Endothelial cell of umbilical vein (primary cell): ENCODE data around the gene PPP1CB. TPM values are rescaled to one million over a fixed set of nuclear protein-coding genes. Genes with fewer than 3 reads are reported as not detected.
A peak's percentile ranks its signal among the peaks of the same experiment; 100 is the strongest.
"Not testable (repeated sequence)": the region's sequence is repeated elsewhere in the genome, so short reads cannot be mapped to it uniquely, and the experiment has no call there.

ENCODE experiments used
- BruUV-seq: library from RNA; stranded (reverse); fragments of 400-500 nt; replicated peaks from 2 replicates; lab custom pipeline; 2021; lab: Mats Ljungman, UMichigan
- CTCF ChIA-PET: fragments of 300-600, 350-600 bp; sonication (Branson Sonifier 250); formaldehyde crosslinking; loops from one replicate; lab custom pipeline; 2021; ENCODE audit warnings: antibody characterized with exemption, inconsistent platforms; lab: Charles Lee
- POLR2A ChIA-PET: fragments of 300-600, 350-600 bp; sonication (Branson Sonifier 250); formaldehyde crosslinking; loops from one replicate; lab custom pipeline; 2021; ENCODE audit warnings: antibody characterized with exemption, inconsistent platforms; lab: Charles Lee
- DNase-seq: peaks from one replicate; pipeline ENCODE4 v3.0.0-alpha.2; 2011; ENCODE audit warnings: low read depth, low spot score
- FAIRE-seq: peaks from 2 replicates; lab custom pipeline; 2011; peaks lifted over from hg19 to GRCh38; lab: Jason Lieb, UNC
- H2AFZ ChIP-seq: 2 replicates; pipeline ENCODE4 v1.6.0; 2012; ENCODE audit warnings: low read depth, low read length, control low read depth, inconsistent platforms
- H3K27ac ChIP-seq: 2 replicates; pipeline ENCODE4 v1.5.1; 2011; ENCODE audit warnings: low read depth, mild to moderate bottlenecking, control low read depth, low read length, moderate library complexity; ENCODE audit not compliant: insufficient read depth
- H3K27me3 ChIP-seq, 2 experiments: 2 replicates each; pipeline versions ENCODE4 v1.6.0 to v1.6.1; 2011; ENCODE audit warnings: low read length in 2 of 2, mixed read lengths in 1 of 2; ENCODE audit not compliant: control insufficient read depth in 2 of 2, insufficient read depth in 2 of 2
- H3K36me3 ChIP-seq, 2 experiments: 2 replicates in 1 of 2; 3 replicates in 1 of 2; pipeline ENCODE4 v1.5.1; 2011; ENCODE audit warnings: low read length in 2 of 2, mild to moderate bottlenecking in 1 of 2, moderate library complexity in 1 of 2; ENCODE audit not compliant: control insufficient read depth in 2 of 2, insufficient read depth in 2 of 2; ENCODE audit errors: extremely low read depth in 1 of 2
- H3K4me1 ChIP-seq: 3 replicates; pipeline ENCODE4 v1.5.1; 2011; ENCODE audit warnings: mild to moderate bottlenecking, low read length; ENCODE audit not compliant: control insufficient read depth, insufficient read depth; ENCODE audit errors: extremely low read depth
- H3K4me2 ChIP-seq: 2 replicates; pipeline ENCODE4 v1.6.1; 2011; ENCODE audit warnings: low read length, control low read depth, mixed read lengths; ENCODE audit not compliant: insufficient read depth
- H3K4me3 ChIP-seq, 3 experiments: fragments of 200-600 bp in 1 of 3; sonication (generic), shearing (Covaris generic) in 1 of 3; replicated peaks in 1 of 3; 2 replicates each; pipeline ENCODE4 v1.5.1; 2011 to 2016; ENCODE audit warnings: control low read depth in 3 of 3, low read length in 3 of 3, mild to moderate bottlenecking in 2 of 3, inconsistent platforms in 1 of 3, low read depth in 1 of 3, moderate library complexity in 1 of 3; ENCODE audit not compliant: insufficient read depth in 1 of 3
- H3K79me2 ChIP-seq: 2 replicates; pipeline ENCODE4 v1.6.0; 2012; ENCODE audit warnings: low read length, inconsistent platforms; ENCODE audit not compliant: control insufficient read depth, insufficient read depth
- H3K9ac ChIP-seq: replicated peaks from 2 replicates; pipeline ENCODE3; 2011; ENCODE audit warnings: low read length, control low read depth; ENCODE audit not compliant: insufficient read depth; ENCODE audit errors: extremely low read depth
- H3K9me1 ChIP-seq: replicated peaks from 3 replicates; pipeline ENCODE4 v1.6.0; 2011; ENCODE audit warnings: mild to moderate bottlenecking, low read length; ENCODE audit not compliant: control insufficient read depth, insufficient read depth; ENCODE audit errors: extremely low read depth
- H3K9me3 ChIP-seq: replicated peaks from 2 replicates; pipeline ENCODE4 v1.5.1; 2012; ENCODE audit warnings: low read length, inconsistent platforms; ENCODE audit not compliant: control insufficient read depth, insufficient read depth
- H4K20me1 ChIP-seq: replicated peaks from 2 replicates; pipeline ENCODE3; 2011; ENCODE audit warnings: mild to moderate bottlenecking, low read length; ENCODE audit not compliant: control insufficient read depth, insufficient read depth; ENCODE audit errors: extremely low read depth
- EZH2 ChIP-seq: IDR thresholded peaks from 2 replicates; pipeline ENCODE4 v1.6.1; 2012; ENCODE audit warnings: borderline replicate concordance, low read depth, mild to moderate bottlenecking, moderate library complexity, low read length, inconsistent platforms; ENCODE audit not compliant: severe bottlenecking
- FOS ChIP-seq: IDR thresholded peaks from 2 replicates; pipeline ENCODE4 v1.6.1; 2011; ENCODE audit warnings: mild to moderate bottlenecking, low read length, moderate library complexity, borderline replicate concordance; ENCODE audit not compliant: insufficient read depth
- GATA2 ChIP-seq: IDR thresholded peaks from 2 replicates; pipeline ENCODE4 v1.7.0; 2011; ENCODE audit warnings: low read depth, mild to moderate bottlenecking, moderate library complexity, mixed read lengths, low read length; ENCODE audit not compliant: insufficient read length, insufficient read depth
- JUN ChIP-seq: IDR thresholded peaks from 2 replicates; pipeline ENCODE4 v1.6.1; 2011; ENCODE audit warnings: borderline replicate concordance, low read depth; ENCODE audit not compliant: insufficient read length, insufficient read depth
- MYC ChIP-seq: IDR thresholded peaks from one replicate; pipeline ENCODE4 v1.6.1; 2011; ENCODE audit warnings: mild to moderate bottlenecking, low read depth, low read length
- POLR2A ChIP-seq: IDR thresholded peaks from 2 replicates; pipeline ENCODE4 v1.6.1; 2012; ENCODE audit warnings: low read depth, mild to moderate bottlenecking, control low read depth, low read length
- POLR2AphosphoS5 ChIP-seq: IDR thresholded peaks from 2 replicates; pipeline ENCODE4 v1.6.1; 2012; ENCODE audit warnings: low read depth, mild to moderate bottlenecking, control low read depth, low read length, moderate library complexity; ENCODE audit not compliant: insufficient read depth
- dilution Hi-C: fragments of 300-500 bp; cut with MboI; formaldehyde crosslinking; loops from one replicate; pipeline ENCODE4 v1.15.0; 2019; ENCODE audit warnings: low sequenced_read_pairs; ENCODE audit not compliant: extremely low pct_ligation_motif_present
- intact Hi-C: fragments of 100-400 bp; cut with micrococcal nuclease; formaldehyde crosslinking; loops from one replicate; pipeline ENCODE4 v1.10.0; 2022
- polyA plus RNA-seq, 4 experiments: library from polyadenylated mRNA; depleted of rRNA in 3 of 4; stranded (reverse) in 3 of 4; unstranded in 1 of 4; fragments of >200 nt; gene quantifications; 2 replicates each; pipeline versions ENCODE4 v1.2.1 to v1.2.3, GENCODE V29; 2011 to 2012; ENCODE audit warnings: missing spikeins in 1 of 4
- total RNA-seq: library from RNA; stranded (reverse); gene quantifications from 2 replicates; pipeline ENCODE4 v1.2.3, GENCODE V29; 2021
- TF ChIP-seq, protein P1 (sequence below): IDR thresholded peaks from 2 replicates; pipeline ENCODE4 v1.6.1; 2011; ENCODE audit not compliant: insufficient read depth, insufficient read length

The PPP1CB gene
- total and polyA plus RNA-seq, 2 donors (not counting 3 experiments of a cell fraction or from before 2014, with no cell fraction given) = 29.8 to 163 TPM

DNA sequence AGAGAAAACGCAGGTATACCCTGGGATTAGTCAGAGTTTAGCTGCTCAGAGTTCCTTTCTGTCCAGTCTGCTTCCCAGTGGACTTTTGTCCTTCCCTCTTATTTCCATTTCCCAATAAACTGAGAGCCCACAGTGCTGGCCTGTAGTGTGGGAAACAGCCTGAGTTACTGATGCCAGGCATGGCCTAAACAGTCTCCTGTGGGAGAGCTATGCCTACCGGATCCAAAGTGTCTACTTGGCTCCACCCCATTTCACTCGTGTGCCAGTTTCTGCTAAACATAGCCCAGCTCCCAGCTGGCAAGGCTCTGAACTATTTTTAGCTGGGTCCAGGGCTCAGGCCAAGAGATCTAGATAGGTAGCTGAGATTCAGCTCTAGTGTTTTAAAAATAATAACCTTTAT is 15.6 kb upstream of the PPP1CB start:
- ChIA-PET CTCF (interaction anchor here (1.0 to 1.6 kb wide), 4 partner anchors 9 to 170 kb away, joined by 4 to 6 read pairs (median 5); no protein-coding TSS in a partner anchor), POLR2A (no interaction called here)
- Histone ChIP-seq H4K20me1 (no peaks in the 10 kb centered on the region), H3K36me3 (no peaks in the 10 kb centered on the region), H3K4me2 (no peak overlapping the region), H3K4me1 (no peaks in the 10 kb centered on the region), H3K9me3 (no peaks in the 10 kb centered on the region), H3K9me1 (no peaks in the 10 kb centered on the region), H3K9ac (no peak overlapping the region), H3K27me3 (no peaks in the 10 kb centered on the region), H3K4me3 (no peak overlapping the region), H2AFZ (no peak overlapping the region), H3K27ac (no peak overlapping the region), H3K79me2 (no peaks in the 10 kb centered on the region)
- TF ChIP-seq FOS = no peak
- no peak for TF ChIP-seq POLR2A
- TF ChIP-seq EZH2 = no peak
- TF ChIP-seq MYC = no peak
- TF ChIP-seq GATA2 = no peak
- no peak for TF ChIP-seq JUN
- TF ChIP-seq POLR2AphosphoS5 = no peak
- no peak for FAIRE-seq
- DNase-seq = peak; percentile 49
- BruUV-seq = no TSS peak
- intact Hi-C loops = no loop called here
- dilution Hi-C loops = no loop called here

DNA sequence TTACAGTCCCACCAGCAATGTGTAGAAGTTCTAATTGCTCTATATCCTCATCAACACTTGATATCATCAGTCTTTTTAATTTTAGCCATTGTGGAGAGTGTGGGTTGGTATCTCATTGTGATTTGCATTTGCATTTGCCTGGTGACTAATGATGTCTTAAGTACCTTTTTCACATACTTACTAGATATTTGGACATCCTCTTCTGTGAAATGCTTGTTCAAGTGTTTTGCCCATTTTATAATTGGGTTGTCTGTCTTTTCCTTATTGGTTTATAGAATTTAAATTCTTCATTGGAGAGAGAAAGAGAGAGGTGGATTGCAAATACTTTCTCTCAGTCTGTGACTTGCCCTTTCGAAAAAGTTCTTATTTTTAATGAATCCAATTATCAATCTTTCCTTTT is 14.0 kb upstream of the PPP1CB start:
- no peak for TF ChIP-seq POLR2AphosphoS5
- TF ChIP-seq, protein P1, sequence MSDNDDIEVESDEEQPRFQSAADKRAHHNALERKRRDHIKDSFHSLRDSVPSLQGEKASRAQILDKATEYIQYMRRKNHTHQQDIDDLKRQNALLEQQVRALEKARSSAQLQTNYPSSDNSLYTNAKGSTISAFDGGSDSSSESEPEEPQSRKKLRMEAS = no peak
- no peak for TF ChIP-seq EZH2
- TF ChIP-seq JUN = no peak
- TF ChIP-seq FOS = no peak
- TF ChIP-seq MYC = no peak
- TF ChIP-seq GATA2 = no peak
- Histone ChIP-seq H3K79me2 (no peaks in the 10 kb centered on the region), H3K4me1 (no peaks in the 10 kb centered on the region), H3K9ac (no peak overlapping the region), H3K9me3 (no peaks in the 10 kb centered on the region), H4K20me1 (no peaks in the 10 kb centered on the region), H3K27ac (no peak overlapping the region), H3K9me1 (no peaks in the 10 kb centered on the region), H2AFZ (no peak overlapping the region), H3K36me3 (no peaks in the 10 kb centered on the region), H3K27me3 (no peaks in the 10 kb centered on the region), H3K4me3 (no peak overlapping the region), H3K4me2 (no peak overlapping the region)
- no TSS peak for BruUV-seq
- intact Hi-C loops (no loop called here), dilution Hi-C loops (no loop called here)
- POLR2A ChIA-PET = no interaction called here
- CTCF ChIA-PET = no interaction called here
- FAIRE-seq = no peak
- DNase-seq = no peak

DNA sequence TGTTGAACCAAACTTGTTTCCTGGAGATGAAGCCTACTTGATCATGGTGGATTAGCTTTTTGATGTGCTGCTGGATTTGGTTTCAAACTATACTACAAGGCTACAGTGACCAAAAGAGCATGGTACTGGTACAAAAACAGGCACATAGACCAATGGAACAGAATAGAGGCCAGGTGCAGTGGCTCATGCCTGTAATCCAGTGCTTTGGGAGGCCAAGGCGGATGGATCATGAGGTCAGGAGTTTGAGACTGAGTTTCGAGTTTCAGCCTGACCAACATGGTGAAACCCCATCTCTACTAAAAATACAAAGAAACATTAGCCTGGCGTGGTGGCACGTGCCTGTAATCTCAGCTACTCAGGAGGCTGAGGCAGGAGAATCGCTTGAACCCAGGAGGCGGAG is 9.0 kb upstream of the PPP1CB start:
- CTCF ChIA-PET, DNase-seq, H3K4me3 ChIP-seq, BruUV-seq, H3K27me3 ChIP-seq, intact Hi-C loops, H4K20me1 ChIP-seq, H3K36me3 ChIP-seq, dilution Hi-C loops, H2AFZ ChIP-seq, H3K4me1 ChIP-seq, H3K4me2 ChIP-seq, H3K27ac ChIP-seq, H3K9ac ChIP-seq, H3K9me1 ChIP-seq, FAIRE-seq, POLR2A ChIA-PET, H3K79me2 ChIP-seq, H3K9me3 ChIP-seq: not testable (repeated sequence)
